T-cell (primary cell): Measurements from ENCODE around the gene DCAF11. TPM values are rescaled to one million over a fixed set of nuclear protein-coding genes. Genes with fewer than 3 reads are reported as not detected.
"Not testable (repeated sequence)": the region's sequence is repeated elsewhere in the genome, so short reads cannot be mapped to it uniquely, and the experiment has no call there.

Experiments
- ATAC-seq, 4 experiments: fragments of 200-7000 bp in 3 of 4; fragments of 150-1000 bp in 1 of 4; cut with Tn5 transposase; replicated peaks in 1 of 4; 1 replicate in 3 of 4; 2 replicates in 1 of 4; pipeline ENCODE4 v1.10.0; 2021; ENCODE audit warnings: moderate library complexity in 3 of 4, mild to moderate bottlenecking in 2 of 4, moderate number of reproducible peaks in 1 of 4
- CTCF ChIA-PET, 2 donors: fragments of 300-600 bp; sonication (Branson Sonifier 250); formaldehyde crosslinking; loops; one replicate each; lab custom pipeline; 2022; ENCODE audit warnings: antibody characterized with exemption in 2 of 2; lab: Charles Lee
- POLR2A ChIA-PET, 2 donors: fragments of 300-600 bp; sonication (Branson Sonifier 250); formaldehyde crosslinking; loops; one replicate each; lab custom pipeline; 2022; ENCODE audit warnings: antibody characterized with exemption in 2 of 2; lab: Charles Lee
- DNase-seq, 35 experiments: peaks; one replicate each; pipeline versions ENCODE4 v3.0.0 to v3.0.0-alpha.2; 2013 to 2023
- H3K27ac ChIP-seq: one replicate; pipeline ENCODE4 v1.5.1; 2013; ENCODE audit warnings: low read length
- H3K27me3 ChIP-seq, 2 experiments: replicated peaks in 1 of 2; 1 replicate in 1 of 2; 2 replicates in 1 of 2; pipeline versions ENCODE4 v1.6.1 to v1.7.0; 2013; ENCODE audit warnings: low read length in 1 of 2, mixed read lengths in 1 of 2; ENCODE audit not compliant: control insufficient read depth in 2 of 2, insufficient read depth in 2 of 2; ENCODE audit errors: extremely low read depth in 1 of 2
- H3K36me3 ChIP-seq, 2 donors: 1 replicate in 1 of 2; 2 replicates in 1 of 2; pipeline versions ENCODE4 v1.6.1 to v1.7.0; 2013; ENCODE audit warnings: low read length in 1 of 2; ENCODE audit not compliant: control insufficient read depth in 2 of 2, insufficient read depth in 1 of 2; ENCODE audit errors: extremely low read depth in 1 of 2
- H3K4me1 ChIP-seq, 2 experiments: 1 replicate in 1 of 2; 2 replicates in 1 of 2; pipeline versions ENCODE4 v1.6.1 to v1.7.0; 2013; ENCODE audit warnings: low read length in 2 of 2, mixed read lengths in 1 of 2; ENCODE audit not compliant: insufficient read depth in 2 of 2, control insufficient read depth in 1 of 2; ENCODE audit errors: extremely low read depth in 1 of 2
- H3K4me3 ChIP-seq, 2 donors: 1 replicate in 1 of 2; 2 replicates in 1 of 2; pipeline versions ENCODE4 v1.5.1 to v1.7.0; 2013; ENCODE audit warnings: mild to moderate bottlenecking in 2 of 2, low read length in 1 of 2, moderate library complexity in 1 of 2; ENCODE audit not compliant: control insufficient read depth in 1 of 2; ENCODE audit errors: extremely low read depth in 1 of 2
- H3K9me3 ChIP-seq: 2 replicates; pipeline ENCODE4 v1.7.0; 2013
- H3K27ac Mint-ChIP-seq, 2 donors: one replicate each; pipeline ENCODE4 v1.8.0; 2020 to 2021; ENCODE audit warnings: mild to moderate bottlenecking in 2 of 2, mixed read lengths in 2 of 2
- H3K27me3 Mint-ChIP-seq, 2 donors: one replicate each; pipeline ENCODE4 v1.8.0; 2021 to 2022; ENCODE audit warnings: mixed read lengths in 2 of 2
- H3K36me3 Mint-ChIP-seq: one replicate; pipeline ENCODE4 v1.8.0; 2021; ENCODE audit warnings: mixed read lengths
- H3K4me1 Mint-ChIP-seq, 3 donors: one replicate each; pipeline ENCODE4 v1.8.0; 2020 to 2022; ENCODE audit warnings: mixed read lengths in 3 of 3, mild to moderate bottlenecking in 1 of 3
- H3K4me3 Mint-ChIP-seq, 3 donors: one replicate each; pipeline ENCODE4 v1.8.0; 2020 to 2022; ENCODE audit warnings: mild to moderate bottlenecking in 3 of 3, mixed read lengths in 3 of 3, moderate library complexity in 3 of 3
- H3K9me3 Mint-ChIP-seq, 3 donors: one replicate each; pipeline ENCODE4 v1.8.0; 2020 to 2022; ENCODE audit warnings: mixed read lengths in 3 of 3
- WGBS: methylation state at CpG from one replicate; pipeline ENCODE4 v1.1.5; 2013; ENCODE audit warnings: missing lambda C conversion rate; ENCODE audit not compliant: insufficient coverage; 5-methylcytosine and 5-hydroxymethylcytosine counted together
- total RNA-seq, 35 experiments: library from RNA in 6 of 35; stranded (reverse) in 6 of 35; fragments of 120-200 nt in 1 of 35; gene quantifications; one replicate each; pipeline versions ENCODE4 v1.2.1 to v1.2.4 and lab custom pipeline; 2013 to 2026

Gene DCAF11
- total RNA-seq, 5 donors from 2014 or later (not counting 1 experiment from before 2014, with no cell fraction given): 78.5 to 94.1 (median 89.6) TPM

DNA sequence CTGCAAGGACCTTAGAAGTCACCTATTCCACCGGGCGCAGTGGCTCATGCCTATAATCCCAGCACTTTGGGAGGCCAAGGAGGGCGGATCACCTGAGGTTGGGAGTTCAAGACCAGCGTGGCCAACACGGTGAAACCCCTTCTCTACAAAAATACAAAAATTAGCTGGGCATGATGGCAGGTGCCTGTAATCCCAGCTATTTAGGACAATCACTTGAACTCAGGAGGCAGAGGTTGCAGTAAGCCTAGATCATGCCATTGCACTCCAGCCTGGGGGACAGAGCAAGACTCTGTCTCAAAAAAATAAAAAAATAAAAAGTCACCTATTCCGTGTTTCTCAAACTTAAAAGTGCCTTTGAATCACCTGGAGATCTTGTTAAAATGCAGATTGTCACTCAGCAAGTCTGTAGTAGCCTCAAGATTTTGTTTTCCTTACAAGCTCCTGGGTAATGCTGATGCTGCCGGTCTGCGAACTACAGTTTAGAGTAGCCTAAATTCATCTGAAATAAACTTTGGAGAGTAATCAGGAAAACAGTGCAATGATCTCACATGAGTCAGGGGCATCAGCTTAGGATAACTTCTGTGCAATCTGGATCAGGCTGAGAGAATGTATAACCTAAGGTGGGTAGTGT lies 8.9 kb upstream of the DCAF11 start:
- POLR2A ChIA-PET, H3K27me3 ChIP-seq, H3K27me3 Mint-ChIP-seq, H3K4me3 Mint-ChIP-seq, H3K9me3 Mint-ChIP-seq, H3K4me3 ChIP-seq, ATAC-seq, DNase-seq, H3K27ac ChIP-seq, H3K9me3 ChIP-seq: not testable (repeated sequence)
- Mint-ChIP-seq H3K27ac (peak overlapping the region; percentile 28 to 41), H3K36me3 (peaks cover 29% of the 10 kb centered on the region), H3K4me1 (peaks cover 11 to 17% (median 13%) of the 10 kb centered on the region in 3 donors)
- peaks cover 3 to 12% of the 10 kb centered on the region in 2 experiments for H3K4me1 ChIP-seq
- CTCF ChIA-PET: interaction anchor here (2.0 to 2.1 kb wide), 2 partner anchors 9 to 15 kb away, joined by 5 to 7 read pairs; partner anchors contain the start of genes DCAF11 (in 1 of the 2) and NRL (in 1 of the 2)
- WGBS: 95% methylated on average over 4 of the region's 8 CpGs
- H3K36me3 ChIP-seq: peaks cover 0 to 14% of the 10 kb centered on the region in 2 donors

DNA sequence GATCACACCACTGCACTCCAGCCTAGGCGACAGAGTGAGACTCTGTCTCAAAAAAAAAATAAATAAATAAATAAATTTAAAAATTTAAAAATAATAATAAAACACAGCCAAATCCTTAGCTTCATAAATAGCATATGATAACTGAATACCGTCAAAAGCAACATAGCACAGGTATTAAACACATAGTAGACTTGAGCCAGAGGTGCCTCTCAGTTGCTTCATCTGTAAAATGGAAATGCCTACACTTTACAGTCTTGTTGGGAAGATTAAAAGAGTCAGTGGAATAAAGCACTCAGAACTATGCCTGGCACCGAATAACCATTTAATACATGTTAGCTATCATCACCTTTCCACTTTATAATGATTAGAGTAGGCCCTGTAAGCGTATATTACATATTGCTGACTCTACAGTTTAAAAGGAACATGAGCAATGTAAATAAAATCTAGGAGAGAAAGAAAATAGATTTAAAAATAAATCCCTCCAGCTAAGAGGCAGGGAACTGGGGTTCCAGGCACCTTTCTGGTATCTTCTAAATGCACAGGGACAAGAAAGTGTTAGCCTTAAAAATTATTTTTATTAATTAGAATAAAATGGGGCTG lies 7.8 kb upstream of the DCAF11 start:
- no CpG with 5 or more reads among the region's 4 CpGs for WGBS
- H3K4me3 Mint-ChIP-seq: no peak overlapping the region
- no peaks in the 10 kb centered on the region for H3K27me3 ChIP-seq
- peaks cover 25% of the 10 kb centered on the region for H3K36me3 Mint-ChIP-seq
- DNase-seq: no peak
- H3K9me3 Mint-ChIP-seq: peaks cover 0 to 4% (median 0%) of the 10 kb centered on the region in 3 donors
- POLR2A ChIA-PET: interaction anchor here (0.6 kb wide), 3 partner anchors 15 to 480 kb away, joined by 3 to 4 read pairs (median 3); no protein-coding TSS in a partner anchor
- H3K4me1 Mint-ChIP-seq: peaks cover 11 to 18% (median 13%) of the 10 kb centered on the region in 3 donors
- CTCF ChIA-PET: interaction anchor here (0.6 to 5.5 kb wide), 7 partner anchors 8 to 54 kb away, joined by 3 to 96 read pairs (median 5); partner anchors contain the start of genes DCAF11 (in 1 of the 2), IRF9 (in 1 of the 2), NRL (in 1 of the 2) and PCK2 (in 1 of the 2)
- H3K27me3 Mint-ChIP-seq: no peaks in the 10 kb centered on the region
- H3K4me3 ChIP-seq: no peak overlapping the region
- H3K9me3 ChIP-seq: no peaks in the 10 kb centered on the region
- ATAC-seq: no peak
- peaks cover 3 to 12% of the 10 kb centered on the region in 2 experiments for H3K4me1 ChIP-seq
- no peak overlapping the region for H3K27ac ChIP-seq
- no peak overlapping the region for H3K27ac Mint-ChIP-seq
- H3K36me3 ChIP-seq: peaks cover 0 to 12% of the 10 kb centered on the region in 2 donors

DNA sequence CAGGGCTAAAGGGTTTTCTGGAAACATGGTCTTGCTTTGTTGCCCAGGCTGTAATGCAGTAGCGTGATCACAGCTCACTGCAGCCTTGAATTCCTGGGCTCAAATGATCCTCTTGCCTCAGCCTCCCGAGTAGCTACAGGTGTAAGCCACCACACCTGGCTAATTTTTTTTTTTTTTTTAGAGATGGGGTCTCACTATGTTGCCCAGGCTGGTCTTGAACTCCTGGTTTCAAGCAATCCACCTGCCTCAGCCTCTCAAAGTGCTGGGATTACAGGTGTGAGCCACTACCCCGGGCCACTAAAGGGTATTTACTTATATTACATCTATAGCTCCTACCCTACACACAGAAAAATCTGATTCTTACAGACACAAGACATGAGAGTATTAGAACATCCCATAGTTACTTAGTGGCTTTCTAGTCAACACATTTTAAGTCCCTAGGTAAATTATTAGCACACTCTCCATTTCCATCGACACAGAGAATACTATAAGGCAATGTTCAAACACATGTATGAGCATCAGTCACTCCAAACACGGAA lies 6.2 kb upstream of the DCAF11 start:
- WGBS: 100% methylated on average over 1 of the region's 5 CpGs
- ATAC-seq (peak; percentile 29 to 41 (median 36)), DNase-seq (no peak)

DNA sequence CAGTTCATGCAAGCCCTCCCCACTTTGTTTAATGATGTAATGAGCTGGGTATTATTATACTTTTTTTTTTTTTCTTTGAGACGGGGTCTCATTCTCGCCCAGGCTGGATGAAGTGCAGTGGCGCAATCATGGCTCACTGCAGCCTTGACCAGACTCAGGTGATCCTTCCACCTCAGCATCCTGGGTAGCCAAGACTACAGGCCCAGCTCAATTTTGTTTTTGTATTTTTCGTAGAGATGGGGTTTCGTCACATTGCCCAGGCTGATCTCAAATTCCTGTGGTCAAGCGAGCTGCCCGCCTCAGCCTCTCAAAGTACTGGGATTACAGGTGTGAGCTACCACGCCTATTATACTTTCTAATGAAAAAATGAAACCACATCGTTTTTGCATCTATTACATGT lies 4.5 kb upstream of the DCAF11 start:
- no peak overlapping the region for H3K4me3 Mint-ChIP-seq
- peaks cover 12 to 22% (median 14%) of the 10 kb centered on the region in 3 donors for H3K4me1 Mint-ChIP-seq
- H3K9me3 ChIP-seq: no peaks in the 10 kb centered on the region
- H3K27me3 Mint-ChIP-seq: no peaks in the 10 kb centered on the region
- no peaks in the 10 kb centered on the region for H3K9me3 Mint-ChIP-seq
- DNase-seq (no peak), ATAC-seq (no peak)
- WGBS: 94% methylated on average over 5 of the region's 9 CpGs
- H3K27ac Mint-ChIP-seq: no peak overlapping the region
- H3K36me3 Mint-ChIP-seq: peaks cover 1% of the 10 kb centered on the region
- H3K4me1 ChIP-seq: peaks cover 3 to 19% of the 10 kb centered on the region in 2 experiments
- no peak overlapping the region for H3K27ac ChIP-seq
- no peaks in the 10 kb centered on the region for H3K36me3 ChIP-seq
- POLR2A ChIA-PET: interaction anchor here (0.6 to 1.1 kb wide), 5 partner anchors 19 to 189 kb away, joined by 3 to 5 read pairs (median 3); partner anchors contain the start of genes DHRS1 (in 1 of the 2) and NOP9 (in 1 of the 2)
- H3K27me3 ChIP-seq: no peaks in the 10 kb centered on the region
- CTCF ChIA-PET: interaction anchor here (0.6 to 5.5 kb wide), 15 partner anchors 12 to 635 kb away, joined by 3 to 96 read pairs (median 4); partner anchors contain the start of genes PCK2 (in 1 of the 2) and PSME1 (in 1 of the 2)
- H3K4me3 ChIP-seq: no peak overlapping the region

More for the DNA sequence above, 6.2 kb upstream of the DCAF11 start:
- H3K36me3 Mint-ChIP-seq: peaks cover 16% of the 10 kb centered on the region
- peaks cover 3 to 14% of the 10 kb centered on the region in 2 experiments for H3K4me1 ChIP-seq
- H3K9me3 ChIP-seq: no peaks in the 10 kb centered on the region
- peaks cover 0 to 4% (median 0%) of the 10 kb centered on the region in 3 donors for H3K9me3 Mint-ChIP-seq
- H3K4me3 Mint-ChIP-seq: peak overlapping the region in 1 of 3 donors; percentile 5
- peaks cover 11 to 20% (median 13%) of the 10 kb centered on the region in 3 donors for H3K4me1 Mint-ChIP-seq
- H3K27ac Mint-ChIP-seq: peak overlapping the region; percentile 94 to 98
- peaks cover 0 to 4% of the 10 kb centered on the region in 2 donors for H3K36me3 ChIP-seq
- peak overlapping the region; percentile 79 for H3K27ac ChIP-seq
- no peaks in the 10 kb centered on the region for H3K27me3 ChIP-seq
- H3K27me3 Mint-ChIP-seq: no peaks in the 10 kb centered on the region
- ChIA-PET CTCF (interaction anchor here (0.5 to 5.5 kb wide), 34 partner anchors 10 to 787 kb away, joined by 3 to 96 read pairs (median 4); partner anchors contain the start of genes PCK2 (in 2 of the 2), AP1G2 (in 1 of the 2), EMC9 (in 1 of the 2) and IRF9 (in 1 of the 2)), POLR2A (interaction anchor here (0.5 to 0.7 kb wide), 5 partner anchors 14 to 331 kb away, joined by 3 to 6 read pairs (median 3); partner anchors contain the start of genes DHRS1 (in 1 of the 2) and NOP9 (in 1 of the 2))
- no peak overlapping the region for H3K4me3 ChIP-seq

DNA sequence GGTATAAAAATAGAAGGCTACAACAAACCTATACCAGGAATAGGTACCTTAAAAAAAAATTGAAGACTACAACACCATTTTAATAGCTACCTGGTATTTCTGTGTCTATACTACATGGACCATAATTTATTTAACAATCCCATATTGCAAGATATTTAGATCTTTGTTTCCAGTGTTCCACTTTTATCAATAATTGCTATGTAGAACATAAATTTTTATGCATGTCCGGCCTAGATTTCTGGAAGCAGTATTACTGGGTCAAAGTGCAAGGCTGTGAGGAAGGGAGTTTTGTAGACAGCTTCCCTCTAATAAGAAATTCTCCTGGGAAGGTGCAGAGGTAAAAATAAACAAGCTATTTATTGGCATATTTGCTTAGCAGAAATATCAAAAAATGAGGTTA lies 4.1 kb upstream of the DCAF11 start:
- Histone ChIP-seq H3K36me3 (no peaks in the 10 kb centered on the region), H3K27ac (no peak overlapping the region), H3K4me1 (peaks cover 3 to 22% of the 10 kb centered on the region in 2 experiments), H3K4me3 (no peak overlapping the region), H3K27me3 (no peaks in the 10 kb centered on the region), H3K9me3 (no peaks in the 10 kb centered on the region)
- no CpG with 5 or more reads among the region's 1 CpG for WGBS
- Mint-ChIP-seq H3K4me1 (peaks cover 16 to 26% (median 19%) of the 10 kb centered on the region in 3 donors), H3K27me3 (no peaks in the 10 kb centered on the region), H3K4me3 (no peak overlapping the region), H3K36me3 (peaks cover 4% of the 10 kb centered on the region), H3K9me3 (no peaks in the 10 kb centered on the region), H3K27ac (peak overlapping the region; percentile 55 to 76)
- POLR2A ChIA-PET: interaction anchor here (0.8 to 1.1 kb wide), 2 partner anchors 20 to 30 kb away, joined by 3 to 4 read pairs; no protein-coding TSS in a partner anchor
- CTCF ChIA-PET: interaction anchor here (0.6 to 5.5 kb wide), 12 partner anchors 12 to 358 kb away, joined by 3 to 96 read pairs (median 4); partner anchors contain the start of genes DHRS4L2 (in 1 of the 2), PCK2 (in 1 of the 2) and PSME1 (in 1 of the 2)
- DNase-seq: no peak
- no peak for ATAC-seq
